SU-DHL-6 (cell line): ENCODE data around the gene LRFN5.

Source experiments
- EZH2phosphoT487 ChIP-seq: fragments of 200-600 bp; sonication (generic), shearing (Covaris generic); conservative IDR thresholded peaks from 2 replicates; pipeline ENCODE4 v1.6.1; 2018; ENCODE audit warnings: mild to moderate bottlenecking, antibody characterized with exemption, low read length, moderate library complexity, mixed read lengths
- TF ChIP-seq, protein P1 (sequence below): fragments of 200-600 bp; sonication (generic); IDR thresholded peaks from one replicate; pipeline ENCODE4 v1.5.1; 2017; ENCODE audit warnings: antibody characterized with exemption, mild to moderate bottlenecking, low read length, moderate library complexity; ENCODE audit not compliant: insufficient read depth, poor library complexity, severe bottlenecking

DNA sequence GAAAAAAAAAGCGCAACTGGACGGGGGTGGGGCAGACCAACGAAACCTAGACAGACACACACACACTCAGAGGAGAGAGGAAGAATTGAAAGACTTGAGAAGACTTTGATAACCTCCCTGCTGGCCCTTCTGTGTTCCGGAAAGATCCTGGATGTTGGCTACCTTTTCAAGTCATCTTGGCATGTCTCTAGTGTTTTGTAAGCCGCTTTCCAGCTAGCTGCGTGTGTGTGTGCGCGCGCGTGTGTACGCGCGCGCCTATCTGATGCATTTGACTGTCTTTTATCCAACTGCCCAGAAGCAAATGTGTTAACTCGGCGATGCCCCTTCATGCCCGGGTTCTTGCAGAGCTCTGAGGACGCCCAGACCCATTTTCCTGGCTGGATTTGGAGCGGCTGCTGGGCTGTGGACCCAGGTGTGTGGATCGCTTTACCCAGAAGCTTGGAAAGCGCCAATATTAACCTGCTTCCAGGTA is 664 bp downstream of the LRFN5 start:
- TF ChIP-seq, protein P1, sequence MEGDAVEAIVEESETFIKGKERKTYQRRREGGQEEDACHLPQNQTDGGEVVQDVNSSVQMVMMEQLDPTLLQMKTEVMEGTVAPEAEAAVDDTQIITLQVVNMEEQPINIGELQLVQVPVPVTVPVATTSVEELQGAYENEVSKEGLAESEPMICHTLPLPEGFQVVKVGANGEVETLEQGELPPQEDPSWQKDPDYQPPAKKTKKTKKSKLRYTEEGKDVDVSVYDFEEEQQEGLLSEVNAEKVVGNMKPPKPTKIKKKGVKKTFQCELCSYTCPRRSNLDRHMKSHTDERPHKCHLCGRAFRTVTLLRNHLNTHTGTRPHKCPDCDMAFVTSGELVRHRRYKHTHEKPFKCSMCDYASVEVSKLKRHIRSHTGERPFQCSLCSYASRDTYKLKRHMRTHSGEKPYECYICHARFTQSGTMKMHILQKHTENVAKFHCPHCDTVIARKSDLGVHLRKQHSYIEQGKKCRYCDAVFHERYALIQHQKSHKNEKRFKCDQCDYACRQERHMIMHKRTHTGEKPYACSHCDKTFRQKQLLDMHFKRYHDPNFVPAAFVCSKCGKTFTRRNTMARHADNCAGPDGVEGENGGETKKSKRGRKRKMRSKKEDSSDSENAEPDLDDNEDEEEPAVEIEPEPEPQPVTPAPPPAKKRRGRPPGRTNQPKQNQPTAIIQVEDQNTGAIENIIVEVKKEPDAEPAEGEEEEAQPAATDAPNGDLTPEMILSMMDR, result no peak
- TF ChIP-seq EZH2phosphoT487, result no peak
